Thyroid gland (tissue), 4 donors: Measurements from ENCODE around the gene PCBD1. TPM values are rescaled to one million over a fixed set of nuclear protein-coding genes. Genes with fewer than 3 reads are reported as not detected.
A peak's percentile ranks its signal among the peaks of the same experiment; 100 is the strongest.

Source experiments
- DNase-seq, 2 donors: peaks; one replicate each; pipeline ENCODE4 v3.0.0-alpha.2; 2019
- H3K27ac ChIP-seq, 3 donors: fragments of 200-600 bp; sonication (generic); 1 replicate in 2 of 3; 2 replicates in 1 of 3; pipeline ENCODE4 v1.5.1; 2016 to 2019; ENCODE audit warnings: mild to moderate bottlenecking in 1 of 3, moderate library complexity in 1 of 3
- H3K27me3 ChIP-seq: fragments of 200-600 bp; sonication (generic); one replicate; pipeline ENCODE4 v1.5.1; 2019
- H3K36me3 ChIP-seq, 2 donors: fragments of 200-600 bp; sonication (generic); one replicate each; pipeline ENCODE4 v1.5.1; 2016 to 2019
- H3K4me1 ChIP-seq, 2 donors: fragments of 200-600 bp; sonication (generic); one replicate each; pipeline ENCODE4 v1.5.1; 2017 to 2019
- H3K4me3 ChIP-seq, 3 donors: fragments of 200-600 bp; sonication (generic); replicated peaks in 1 of 3; 1 replicate in 2 of 3; 2 replicates in 1 of 3; pipeline ENCODE4 v1.5.1; 2016; ENCODE audit warnings: mild to moderate bottlenecking in 1 of 3
- H3K9me3 ChIP-seq: fragments of 200-600 bp; sonication (generic); one replicate; pipeline ENCODE4 v1.5.1; 2017
- POLR2A ChIP-seq, 2 donors: fragments of 450-650 bp; IDR thresholded peaks; one replicate each; pipeline ENCODE4 v1.6.1; 2017; ENCODE audit warnings: antibody characterized with exemption in 2 of 2, mild to moderate bottlenecking in 2 of 2, moderate library complexity in 1 of 2
- WGBS, 2 donors: methylation state at CpG; one replicate each; pipeline ENCODE4 v1.1.5; 2017; 5-methylcytosine and 5-hydroxymethylcytosine counted together
- intact Hi-C: fragments of 100-400 bp; cut with DNase I; formaldehyde crosslinking; loops from one replicate; pipeline ENCODE4 v1.15.1; 2023
- total RNA-seq, 4 donors: library from RNA; depleted of rRNA; stranded (reverse); fragments of >200 nt; gene quantifications; one replicate each; pipeline ENCODE4 v1.2.3, GENCODE V29; 2016
- TF ChIP-seq, protein P1 (sequence below), 6 experiments: fragments of 200-600 bp in 3 of 6; fragments of 450-650 bp in 3 of 6; sonication (generic) in 3 of 6; IDR thresholded peaks; one replicate each; pipeline ENCODE4 v1.5.1; 2016 to 2019; ENCODE audit warnings: antibody characterized with exemption in 6 of 6, mild to moderate bottlenecking in 2 of 6, inconsistent platforms in 1 of 6, moderate library complexity in 1 of 6

PCBD1 gene
- total RNA-seq, 4 donors from 2014 or later: 39.4 to 124 (median 86.8) TPM

DNA sequence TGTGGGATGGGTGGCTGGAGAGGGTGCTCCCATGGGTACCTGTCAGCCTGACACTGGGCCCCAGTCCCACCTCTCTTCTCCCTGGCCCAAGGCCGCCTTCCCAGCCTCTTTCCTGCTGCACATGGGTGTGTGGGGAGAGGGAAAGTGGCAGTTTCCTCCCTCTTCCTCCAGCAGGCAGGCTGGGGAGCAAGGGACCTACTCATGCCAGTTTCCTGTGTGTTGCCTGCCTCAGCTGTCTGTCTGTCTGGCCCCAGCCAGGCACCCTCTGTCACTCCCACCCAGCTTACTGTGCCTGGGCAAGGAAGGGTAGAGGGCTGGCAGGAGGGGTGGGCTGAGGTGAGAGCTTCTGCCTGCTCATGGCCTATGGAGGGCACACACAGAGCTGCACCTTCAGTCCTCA is 46.3 kb upstream of the PCBD1 start:
- TF ChIP-seq, protein P1, sequence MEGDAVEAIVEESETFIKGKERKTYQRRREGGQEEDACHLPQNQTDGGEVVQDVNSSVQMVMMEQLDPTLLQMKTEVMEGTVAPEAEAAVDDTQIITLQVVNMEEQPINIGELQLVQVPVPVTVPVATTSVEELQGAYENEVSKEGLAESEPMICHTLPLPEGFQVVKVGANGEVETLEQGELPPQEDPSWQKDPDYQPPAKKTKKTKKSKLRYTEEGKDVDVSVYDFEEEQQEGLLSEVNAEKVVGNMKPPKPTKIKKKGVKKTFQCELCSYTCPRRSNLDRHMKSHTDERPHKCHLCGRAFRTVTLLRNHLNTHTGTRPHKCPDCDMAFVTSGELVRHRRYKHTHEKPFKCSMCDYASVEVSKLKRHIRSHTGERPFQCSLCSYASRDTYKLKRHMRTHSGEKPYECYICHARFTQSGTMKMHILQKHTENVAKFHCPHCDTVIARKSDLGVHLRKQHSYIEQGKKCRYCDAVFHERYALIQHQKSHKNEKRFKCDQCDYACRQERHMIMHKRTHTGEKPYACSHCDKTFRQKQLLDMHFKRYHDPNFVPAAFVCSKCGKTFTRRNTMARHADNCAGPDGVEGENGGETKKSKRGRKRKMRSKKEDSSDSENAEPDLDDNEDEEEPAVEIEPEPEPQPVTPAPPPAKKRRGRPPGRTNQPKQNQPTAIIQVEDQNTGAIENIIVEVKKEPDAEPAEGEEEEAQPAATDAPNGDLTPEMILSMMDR (IDR thresholded peaks at IDR 0.05): no peak
- Histone ChIP-seq H3K27me3 (no peaks in the 10 kb centered on the region), H3K36me3 (no peaks in the 10 kb centered on the region), H3K27ac (no peak overlapping the region), H3K4me3 (no peak overlapping the region), H3K4me1 (no peaks in the 10 kb centered on the region), H3K9me3 (no peaks in the 10 kb centered on the region)
- WGBS, 2 donors: 88 to 100% methylated on average over 1 of the region's 1 CpG
- intact Hi-C loops: no loop called here
- no peak for DNase-seq

DNA sequence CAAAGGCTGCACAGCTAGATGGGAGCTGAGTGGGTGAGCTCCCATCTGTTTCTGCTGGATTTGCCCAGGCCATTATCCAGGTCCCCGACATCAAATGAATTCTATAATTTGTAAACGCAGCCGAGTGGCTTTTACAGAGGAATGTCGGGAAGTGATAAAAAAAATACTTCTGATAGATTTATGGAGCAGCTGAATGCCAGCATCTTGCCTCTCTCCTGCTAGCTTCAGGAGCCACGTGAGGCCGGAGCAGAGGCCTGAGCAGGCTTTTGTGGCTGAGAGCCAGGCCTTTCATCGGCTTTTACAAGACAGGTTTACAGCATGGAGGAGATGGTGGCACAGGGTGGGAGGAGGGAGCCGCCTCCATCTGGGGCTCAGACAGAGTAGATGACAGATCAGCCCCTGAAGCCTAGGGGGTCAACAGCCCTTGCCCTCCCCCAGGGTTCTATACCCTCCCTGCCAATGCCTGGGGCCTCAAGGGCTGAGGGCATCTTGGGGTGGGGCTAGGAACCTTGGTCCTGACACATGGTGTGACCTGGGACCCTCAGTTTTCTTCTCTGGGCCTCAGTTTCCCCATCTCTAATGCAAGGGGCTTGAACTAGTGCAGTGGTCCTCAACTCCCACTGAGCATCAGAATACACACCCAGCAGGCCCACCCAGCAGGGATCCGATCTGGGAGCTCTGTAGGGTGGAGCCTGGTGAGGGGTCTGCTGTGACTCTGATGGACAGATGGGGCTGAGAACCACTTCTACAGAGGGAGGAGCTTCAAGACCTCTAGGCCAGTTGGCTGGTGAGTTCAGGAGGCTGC is 44.2 kb upstream of the PCBD1 start:
- H3K4me3 ChIP-seq: no peak overlapping the region
- 52 to 82% methylated on average over 8 to 9 of the region's 9 CpGs for WGBS, 2 donors
- intact Hi-C loops: no loop called here
- TF ChIP-seq, protein P1 (IDR thresholded peaks at IDR 0.05): no peak
- no peak for TF ChIP-seq POLR2A (IDR thresholded peaks at IDR 0.05)
- no peak overlapping the region for H3K27ac ChIP-seq
- no peaks in the 10 kb centered on the region for H3K9me3 ChIP-seq
- no peaks in the 10 kb centered on the region for H3K36me3 ChIP-seq
- H3K4me1 ChIP-seq: no peaks in the 10 kb centered on the region
- no peaks in the 10 kb centered on the region for H3K27me3 ChIP-seq
- no peak for DNase-seq

DNA sequence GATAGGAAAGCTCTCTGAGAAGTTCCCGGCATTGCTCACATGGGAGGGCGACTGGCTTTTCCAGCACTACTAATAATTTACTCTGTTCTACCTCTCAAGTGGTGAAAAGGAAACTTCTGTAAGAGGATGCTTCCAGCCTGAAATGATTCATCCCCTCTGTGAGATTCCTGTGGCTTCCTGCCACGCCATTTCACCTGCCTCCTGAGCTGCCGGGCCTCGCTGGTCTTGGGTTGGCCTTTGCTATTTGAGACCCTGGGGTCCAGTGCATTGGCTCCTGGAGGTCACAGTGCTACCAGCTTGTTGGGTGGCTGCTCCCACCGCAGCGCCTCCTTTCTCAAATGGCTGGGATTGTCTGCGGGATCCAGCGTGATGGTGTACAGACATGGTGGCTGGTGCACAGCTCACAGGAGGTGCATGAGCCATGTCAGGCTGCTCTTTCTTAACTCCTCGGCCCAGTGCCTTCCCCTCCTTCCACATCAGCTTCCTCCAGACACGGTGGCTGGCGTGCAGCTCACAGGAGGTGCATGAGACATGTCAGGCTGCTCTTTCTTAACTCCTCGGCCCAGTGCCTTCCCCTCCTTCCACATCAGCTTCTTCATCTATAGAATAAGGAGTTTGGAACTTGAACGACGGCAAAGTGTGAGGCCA is 42.9 kb upstream of the PCBD1 start:
- Histone ChIP-seq H3K4me3 (no peak overlapping the region), H3K4me1 (no peaks in the 10 kb centered on the region), H3K27ac (no peak overlapping the region), H3K27me3 (no peaks in the 10 kb centered on the region), H3K9me3 (no peaks in the 10 kb centered on the region), H3K36me3 (no peaks in the 10 kb centered on the region)
- DNase-seq: peak in 1 of 2 donors; percentile 5
- no peak for TF ChIP-seq POLR2A (IDR thresholded peaks at IDR 0.05)
- TF ChIP-seq, protein P1 (IDR thresholded peaks at IDR 0.05): no peak
- intact Hi-C loops: no loop called here
- WGBS, 2 donors: 64 to 72% methylated on average over 15 of the region's 15 CpGs

DNA sequence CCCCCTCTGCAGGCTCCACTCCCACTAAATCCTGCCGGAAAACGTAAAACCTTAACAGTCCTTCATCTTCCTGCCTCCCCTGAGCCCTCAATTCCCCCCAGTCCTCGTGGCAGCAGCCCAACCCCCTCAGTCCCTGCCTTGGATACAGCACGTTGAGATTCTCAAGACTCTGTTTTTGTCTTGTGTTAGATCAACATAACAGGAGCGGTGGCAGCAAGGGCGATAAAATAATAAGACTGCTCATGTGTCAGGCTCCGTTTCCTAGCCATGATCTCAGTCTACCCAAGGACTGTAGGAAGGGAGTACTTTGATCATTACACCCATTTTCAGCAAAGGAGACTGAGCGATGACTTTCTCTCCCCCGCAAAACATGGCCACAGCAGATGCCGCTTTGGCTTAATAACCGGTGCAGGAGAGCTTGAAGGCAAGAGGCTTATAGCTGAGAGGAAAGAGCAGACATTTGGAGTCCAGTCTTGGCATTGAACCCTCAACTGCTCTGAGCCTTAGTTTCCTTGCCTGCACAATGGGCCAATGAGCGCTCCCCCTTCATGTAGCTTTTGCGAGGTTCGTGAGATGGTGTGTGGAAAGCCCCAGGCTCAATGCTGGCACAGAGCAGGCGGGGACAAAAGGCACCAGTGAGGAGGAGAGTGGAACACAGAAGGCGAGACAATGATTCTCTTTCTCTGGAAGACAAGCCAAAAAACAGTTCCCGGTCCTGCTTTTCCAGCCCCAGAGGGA is 42.1 kb upstream of the PCBD1 start:
- Histone ChIP-seq H3K36me3 (no peaks in the 10 kb centered on the region), H3K9me3 (no peaks in the 10 kb centered on the region), H3K4me3 (no peak overlapping the region), H3K27ac (no peak overlapping the region), H3K27me3 (no peaks in the 10 kb centered on the region), H3K4me1 (no peaks in the 10 kb centered on the region)
- 68 to 69% methylated on average over 17 of the region's 17 CpGs for WGBS, 2 donors
- intact Hi-C loops: no loop called here
- DNase-seq: no peak
- no peak for TF ChIP-seq POLR2A (IDR thresholded peaks at IDR 0.05)
- TF ChIP-seq, protein P1 (IDR thresholded peaks at IDR 0.05): no peak
